Measurements from ENCODE around the gene SYNDIG1. TPM values are rescaled to one million over a fixed set of nuclear protein-coding genes. Genes with fewer than 3 reads are reported as not detected.
"Not testable (repeated sequence)": the region's sequence is repeated elsewhere in the genome, so short reads cannot be mapped to it uniquely, and the experiment has no call there.

The SYNDIG1 gene
- total RNA-seq, 1 experiment from 2014 or later = not detected

- no peaks in the 10 kb centered on the region for H3F3A ChIP-seq (ENCODE audit: low read length, unreplicated experiment)
- H3K4me1 ChIP-seq (ENCODE audit: insufficient read depth, low read length) = no peaks in the 10 kb centered on the region
- DNase-seq (no peak), ATAC-seq (no peak)
- no peak overlapping the region for H3K9ac ChIP-seq (ENCODE audit: low read length)
- no TSS peak for BruUV-seq (replicated peaks)
- TF ChIP-seq CTCF (conservative IDR thresholded peaks at IDR 0.05; ENCODE audit: low read depth, low read length) = no peak
- TF ChIP-seq EZH2phosphoT487 (IDR thresholded peaks at IDR 0.05; ENCODE audit: borderline replicate concordance, low read length) = no peak
- no peak for TF ChIP-seq EZH2 (IDR thresholded peaks at IDR 0.05; ENCODE audit: low read length, unreplicated experiment)
- H3K36me3 ChIP-seq (ENCODE audit: low read depth, low read length) = no peaks in the 10 kb centered on the region
- H4K20me1 ChIP-seq (ENCODE audit: low read length) = no peaks in the 10 kb centered on the region
- no peak overlapping the region for H3K4me2 ChIP-seq (ENCODE audit: low read length)
- no peak overlapping the region for H3K4me3 ChIP-seq (ENCODE audit: low read length)
- peaks cover 89% of the 10 kb centered on the region for H3K27me3 ChIP-seq (ENCODE audit: low read length)
- no peaks in the 10 kb centered on the region for H3K79me2 ChIP-seq (ENCODE audit: low read length)
- H3K9me3 ChIP-seq (ENCODE audit: low read length) = no peaks in the 10 kb centered on the region
- intact Hi-C loops (cut with micrococcal nuclease) = no loop called here
- no peak overlapping the region for H3K27ac ChIP-seq (ENCODE audit: low read length)
- no peaks in the 10 kb centered on the region for H3K9me2 ChIP-seq (replicated peaks; ENCODE audit: low read length)
- ChIA-PET CTCF (interaction anchor here (0.6 kb wide), 1 partner anchor 980 kb away, joined by 3 read pairs; no protein-coding TSS in a partner anchor), POLR2A (ENCODE audit: unreplicated experiment) (no interaction called here)
- no peak overlapping the region for H2AFZ ChIP-seq (ENCODE audit: low read length)
Observed at GRCh38 chr20:24506146-24506545, 36.7 kb downstream of the SYNDIG1 start.

- BruUV-seq (replicated peaks) = no TSS peak
- Histone ChIP-seq H3K36me3 (ENCODE audit: low read depth, low read length) (no peaks in the 10 kb centered on the region), H3K9me2 (replicated peaks; ENCODE audit: low read length) (no peaks in the 10 kb centered on the region), H3K9me3 (ENCODE audit: low read length) (no peaks in the 10 kb centered on the region), H3F3A (ENCODE audit: low read length, unreplicated experiment) (no peaks in the 10 kb centered on the region), H3K4me2 (ENCODE audit: low read length) (no peak overlapping the region), H3K9ac (ENCODE audit: low read length) (no peak overlapping the region), H3K79me2 (ENCODE audit: low read length) (no peaks in the 10 kb centered on the region), H3K27ac (ENCODE audit: low read length) (no peak overlapping the region), H2AFZ (ENCODE audit: low read length) (no peak overlapping the region), H3K27me3 (ENCODE audit: low read length) (peaks cover 89% of the 10 kb centered on the region), H3K4me3 (ENCODE audit: low read length) (no peak overlapping the region), H4K20me1 (ENCODE audit: low read length) (no peaks in the 10 kb centered on the region), H3K4me1 (ENCODE audit: insufficient read depth, low read length) (no peaks in the 10 kb centered on the region)
- intact Hi-C loops (cut with micrococcal nuclease) = no loop called here
- DNase-seq (no peak), ATAC-seq (no peak)
- ChIA-PET POLR2A (ENCODE audit: unreplicated experiment) (no interaction called here), CTCF (interaction anchor here (0.6 kb wide), 1 partner anchor 981 kb away, joined by 3 read pairs; no protein-coding TSS in a partner anchor)
- no peak for TF ChIP-seq EZH2 (IDR thresholded peaks at IDR 0.05; ENCODE audit: low read length, unreplicated experiment)
Observed at GRCh38 chr20:24506696-24507095, 37.3 kb downstream of the SYNDIG1 start.

GRCh38 chr20:24507182-24507853 lies 37.9 kb downstream of the SYNDIG1 start:
- H3K4me3 ChIP-seq (ENCODE audit: low read length) = no peak overlapping the region
- no peaks in the 10 kb centered on the region for H3K36me3 ChIP-seq (ENCODE audit: low read depth, low read length)
- no peaks in the 10 kb centered on the region for H3F3A ChIP-seq (ENCODE audit: low read length, unreplicated experiment)
- H4K20me1 ChIP-seq (ENCODE audit: low read length) = no peaks in the 10 kb centered on the region
- no peak for DNase-seq
- H3K9me2 ChIP-seq (replicated peaks; ENCODE audit: low read length) = no peaks in the 10 kb centered on the region
- no peaks in the 10 kb centered on the region for H3K4me1 ChIP-seq (ENCODE audit: insufficient read depth, low read length)
- TF ChIP-seq EZH2 (IDR thresholded peaks at IDR 0.05; ENCODE audit: low read length, unreplicated experiment) (no peak), EZH2phosphoT487 (IDR thresholded peaks at IDR 0.05; ENCODE audit: borderline replicate concordance, low read length) (no peak), CTCF (conservative IDR thresholded peaks at IDR 0.05; ENCODE audit: low read depth, low read length) (no peak)
- no peak overlapping the region for H3K4me2 ChIP-seq (ENCODE audit: low read length)
- ATAC-seq = no peak
- H3K79me2 ChIP-seq (ENCODE audit: low read length) = no peaks in the 10 kb centered on the region
- CTCF ChIA-PET = no interaction called here
- H3K27ac ChIP-seq (ENCODE audit: low read length) = no peak overlapping the region
- BruUV-seq (replicated peaks) = no TSS peak
- POLR2A ChIA-PET (ENCODE audit: unreplicated experiment) = no interaction called here
- no peaks in the 10 kb centered on the region for H3K9me3 ChIP-seq (ENCODE audit: low read length)
- H3K27me3 ChIP-seq (ENCODE audit: low read length) = peaks cover 84% of the 10 kb centered on the region
- intact Hi-C loops (cut with micrococcal nuclease) = no loop called here
- H2AFZ ChIP-seq (ENCODE audit: low read length) = no peak overlapping the region
- no peak overlapping the region for H3K9ac ChIP-seq (ENCODE audit: low read length)

GRCh38 chr20:24512441-24512840 lies 43.0 kb downstream of the SYNDIG1 start:
- H3K79me2 ChIP-seq (ENCODE audit: low read length); CTCF ChIA-PET; H3K4me3 ChIP-seq (ENCODE audit: low read length); H3K4me1 ChIP-seq (ENCODE audit: insufficient read depth, low read length); H2AFZ ChIP-seq (ENCODE audit: low read length); ATAC-seq; H3F3A ChIP-seq (ENCODE audit: low read length, unreplicated experiment); intact Hi-C loops (cut with micrococcal nuclease); BruUV-seq (replicated peaks); H3K9me3 ChIP-seq (ENCODE audit: low read length); H4K20me1 ChIP-seq (ENCODE audit: low read length); H3K4me2 ChIP-seq (ENCODE audit: low read length); DNase-seq; H3K27ac ChIP-seq (ENCODE audit: low read length); H3K9ac ChIP-seq (ENCODE audit: low read length); H3K36me3 ChIP-seq (ENCODE audit: low read depth, low read length); POLR2A ChIA-PET (ENCODE audit: unreplicated experiment); H3K9me2 ChIP-seq (replicated peaks; ENCODE audit: low read length): not testable (repeated sequence)
- peaks cover 33% of the 10 kb centered on the region for H3K27me3 ChIP-seq (ENCODE audit: low read length)

Data from PC-3 (cell line).